HCT116 (cell line): ENCODE measurements around the gene STK4. TPM values are rescaled to one million over a fixed set of nuclear protein-coding genes. Genes with fewer than 3 reads are reported as not detected.

Experiments used
- ATAC-seq: fragments of 200-7000 bp; cut with Tn5 transposase; 2 replicates; pipeline ENCODE4 v1.9.1; 2020; ENCODE audit warnings: mild to moderate bottlenecking, moderate library complexity
- BruUV-seq: library from RNA; stranded (reverse); fragments of 400-500 nt; replicated peaks from 2 replicates; lab custom pipeline; 2021; lab: Mats Ljungman, UMichigan
- CTCF ChIA-PET: fragments of 300-600 bp; sonication (Branson Sonifier 250); formaldehyde crosslinking; loops from one replicate; lab custom pipeline; 2021; ENCODE audit warnings: antibody characterized with exemption; lab: Charles Lee
- POLR2A ChIA-PET: fragments of 300-600, 350-600 bp; sonication (Branson Sonifier 250); formaldehyde crosslinking; loops from one replicate; lab custom pipeline; 2021; ENCODE audit warnings: antibody characterized with exemption; lab: Charles Lee
- RAD21 ChIA-PET, 2 experiments: fragments of 300-600 bp; sonication (Branson Sonifier 250); formaldehyde crosslinking; loops; one replicate each; lab custom pipeline; 2023; ENCODE audit warnings: low total read pairs in 2 of 2; ENCODE audit not compliant: uncharacterized antibody in 2 of 2, unreplicated experiment in 2 of 2, low non-redundant PET in 1 of 2; lab: Charles Lee
- DNase-seq: peaks from one replicate; pipeline ENCODE4 v3.0.0-alpha.2; 2010; ENCODE audit warnings: low read depth, low spot score
- H2AFZ ChIP-seq: fragments of 200-600 bp; shearing (Covaris generic), sonication (generic); 2 replicates; pipeline ENCODE4 v1.6.1; 2017; ENCODE audit warnings: low read depth, mixed run types, mixed read lengths, antibody characterized with exemption, low read length; ENCODE audit not compliant: poor library complexity, severe bottlenecking
- H3K27ac ChIP-seq: 2 replicates; pipeline ENCODE4 v1.5.1; 2012; ENCODE audit warnings: low read depth, low read length
- H3K27me3 ChIP-seq: fragments of 200-600 bp; sonication (generic); 2 replicates; pipeline ENCODE4 v1.6.1; 2016; ENCODE audit warnings: mixed run types, low read length, mixed read lengths; ENCODE audit not compliant: insufficient read depth
- H3K36me3 ChIP-seq, 2 experiments: fragments of 200-500 bp in 1 of 2; fragments of 200-600 bp in 1 of 2; sonication (Bioruptor generic) in 1 of 2; sonication (generic) in 1 of 2; 2 replicates each; pipeline versions ENCODE4 v1.5.1 to v1.6.1; 2014 to 2016; ENCODE audit warnings: low read length in 2 of 2, inconsistent platforms in 1 of 2, mixed read lengths in 1 of 2, mixed run types in 1 of 2; ENCODE audit not compliant: insufficient read depth in 2 of 2, control insufficient read depth in 1 of 2
- H3K4me1 ChIP-seq, 2 experiments: fragments of 200-600 bp in 1 of 2; sonication (generic) in 1 of 2; 2 replicates each; pipeline versions ENCODE4 v1.5.1 to v1.6.1; 2012 to 2017; ENCODE audit warnings: low read length in 2 of 2, inconsistent platforms in 1 of 2, mild to moderate bottlenecking in 1 of 2, mixed read lengths in 1 of 2, mixed run types in 1 of 2, moderate library complexity in 1 of 2; ENCODE audit not compliant: insufficient read depth in 2 of 2, control insufficient read depth in 1 of 2
- H3K4me2 ChIP-seq: fragments of 200-600 bp; sonication (generic); 2 replicates; pipeline ENCODE4 v1.6.1; 2017; ENCODE audit warnings: mixed run types, low read length, mixed read lengths
- H3K4me3 ChIP-seq, 2 experiments: fragments of 200-600 bp in 1 of 2; sonication (generic) in 1 of 2; replicated peaks in 1 of 2; 2 replicates each; pipeline ENCODE4 v1.5.1; 2011 to 2016; ENCODE audit warnings: low read length in 2 of 2, control low read depth in 1 of 2, low read depth in 1 of 2, mild to moderate bottlenecking in 1 of 2, mixed read lengths in 1 of 2, mixed run types in 1 of 2
- H3K79me2 ChIP-seq: fragments of 200-600 bp; sonication (generic); 2 replicates; pipeline ENCODE4 v1.6.1; 2017; ENCODE audit warnings: mild to moderate bottlenecking, mixed run types, low read length, moderate library complexity, mixed read lengths; ENCODE audit not compliant: insufficient read depth
- H3K9ac ChIP-seq: fragments of 200-600 bp; sonication (generic); 2 replicates; pipeline ENCODE4 v1.6.1; 2016; ENCODE audit warnings: low read length, mixed read lengths
- H3K9me2 ChIP-seq: fragments of 200-600 bp; sonication (generic), shearing (Covaris generic); 2 replicates; pipeline ENCODE4 v1.6.1; 2017; ENCODE audit warnings: mixed run types, mild to moderate bottlenecking, moderate library complexity; ENCODE audit not compliant: insufficient read depth
- H3K9me3 ChIP-seq, 2 experiments: fragments of 200-500 bp in 1 of 2; fragments of 200-600 bp in 1 of 2; sonication (Bioruptor generic) in 1 of 2; sonication (generic) in 1 of 2; 2 replicates each; pipeline ENCODE4 v1.6.1; 2014 to 2017; ENCODE audit warnings: low read length in 2 of 2, mixed read lengths in 2 of 2, inconsistent platforms in 1 of 2, low read depth in 1 of 2, mild to moderate bottlenecking in 1 of 2, mixed run types in 1 of 2, moderate library complexity in 1 of 2; ENCODE audit not compliant: control insufficient read depth in 1 of 2, insufficient read depth in 1 of 2
- H4K20me1 ChIP-seq: fragments of 200-600 bp; sonication (generic), shearing (Covaris generic); 2 replicates; pipeline ENCODE4 v1.6.1; 2017; ENCODE audit warnings: mixed run types, mild to moderate bottlenecking, moderate library complexity; ENCODE audit not compliant: insufficient read depth
- CEBPB ChIP-seq: IDR thresholded peaks from 2 replicates; pipeline ENCODE4 v1.6.1; 2012; ENCODE audit warnings: low read depth
- CTCF ChIP-seq, 3 experiments: fragments of 200-600 bp in 1 of 3; sonication (generic) in 1 of 3; IDR thresholded peaks in 2 of 3; conservative IDR thresholded peaks in 1 of 3; 2 replicates each; pipeline ENCODE4 v1.5.1; 2012 to 2017; ENCODE audit warnings: low read depth in 2 of 3, low read length in 2 of 3, antibody characterized with exemption in 1 of 3, borderline replicate concordance in 1 of 3, control low read depth in 1 of 3, mild to moderate bottlenecking in 1 of 3, mixed read lengths in 1 of 3, mixed run types in 1 of 3, moderate library complexity in 1 of 3; ENCODE audit not compliant: insufficient read depth in 1 of 3
- ELF1 ChIP-seq: IDR thresholded peaks from 2 replicates; pipeline ENCODE4 v1.6.1; 2012; ENCODE audit warnings: low read depth, borderline replicate concordance
- EZH2 ChIP-seq: fragments of 200-600 bp; sonication (generic); IDR thresholded peaks from 2 replicates; pipeline ENCODE4 v1.6.1; 2017; ENCODE audit warnings: antibody characterized with exemption, mixed run types
- MAX ChIP-seq: IDR thresholded peaks from 2 replicates; pipeline ENCODE4 v1.6.1; 2012
- POLR2A ChIP-seq: IDR thresholded peaks from 2 replicates; pipeline ENCODE4 v1.7.0; 2011; ENCODE audit warnings: borderline replicate concordance; ENCODE audit not compliant: insufficient read depth, insufficient read length; ENCODE audit errors: extremely low read depth
- POLR2AphosphoS5 ChIP-seq: IDR thresholded peaks from 2 replicates; pipeline ENCODE4 v1.6.1; 2011; ENCODE audit warnings: mild to moderate bottlenecking, low read depth, low read length, moderate library complexity
- REST ChIP-seq: IDR thresholded peaks from 2 replicates; pipeline ENCODE4 v1.6.1; 2012; ENCODE audit warnings: low read depth
- SIN3A ChIP-seq: IDR thresholded peaks from 2 replicates; pipeline ENCODE4 v1.6.1; 2012; ENCODE audit warnings: low read depth
- SP1 ChIP-seq: IDR thresholded peaks from 2 replicates; pipeline ENCODE4 v1.6.1; 2012; ENCODE audit warnings: low read depth
- TCF7L2 ChIP-seq: IDR thresholded peaks from 2 replicates; pipeline ENCODE4 v1.7.0; 2011; ENCODE audit warnings: borderline replicate concordance, inconsistent platforms; ENCODE audit not compliant: insufficient read depth, insufficient read length; ENCODE audit errors: extremely low read depth
- YY1 ChIP-seq: IDR thresholded peaks from 2 replicates; pipeline ENCODE4 v1.6.1; 2011; ENCODE audit warnings: low read length, low read depth, moderate library complexity, mild to moderate bottlenecking; ENCODE audit not compliant: insufficient replicate concordance; ENCODE audit errors: extremely low read depth
- ZBTB33 ChIP-seq: IDR thresholded peaks from 2 replicates; pipeline ENCODE4 v1.6.1; 2011; ENCODE audit warnings: mild to moderate bottlenecking, low read length, moderate library complexity; ENCODE audit not compliant: insufficient replicate concordance; ENCODE audit errors: extremely low read depth
- intact Hi-C: fragments of 100-400 bp; cut with micrococcal nuclease; formaldehyde crosslinking; loops from 2 replicates; pipeline ENCODE4 v1.10.0; 2022
- total RNA-seq: library from RNA; stranded (reverse); gene quantifications from one replicate; pipeline ENCODE4 v1.2.1, GENCODE V29; 2021; ENCODE audit not compliant: unreplicated experiment

Gene STK4
- total RNA-seq, 1 experiment from 2014 or later = 45.4 TPM

- no peak overlapping the region for H3K4me2 ChIP-seq
- H3K9me2 ChIP-seq = no peaks in the 10 kb centered on the region
- H3K9me3 ChIP-seq = no peaks in the 10 kb centered on the region
- H3K27me3 ChIP-seq = no peaks in the 10 kb centered on the region
- no peaks in the 10 kb centered on the region for H3K36me3 ChIP-seq
- POLR2A ChIA-PET = interaction anchor here (1.1 kb wide), 1 partner anchor 8 kb away, joined by 3 read pairs; no protein-coding TSS in a partner anchor
- ATAC-seq (no peak), DNase-seq (no peak)
- RAD21 ChIA-PET = no interaction called here
- CTCF ChIA-PET = interaction anchor here (0.5 to 1.6 kb wide), 3 partner anchors 21 to 188 kb away, joined by 3 to 5 read pairs (median 4); no protein-coding TSS in a partner anchor
- peaks cover 15% of the 10 kb centered on the region for H3K79me2 ChIP-seq
- no peaks in the 10 kb centered on the region for H4K20me1 ChIP-seq
- H3K9ac ChIP-seq = no peak overlapping the region
- no peak overlapping the region for H2AFZ ChIP-seq
- no TSS peak for BruUV-seq
- no peak overlapping the region for H3K4me3 ChIP-seq
- no peaks in the 10 kb centered on the region for H3K4me1 ChIP-seq
- H3K27ac ChIP-seq = no peak overlapping the region
- intact Hi-C loops = loop anchor here (10.0 kb wide), 2 partner anchors 175 to 725 kb away; partner anchors contain the start of gene SEMG2
- no peak for TF ChIP-seq REST
- TF ChIP-seq MAX = no peak
- no peak for TF ChIP-seq SIN3A
- TF ChIP-seq POLR2A = no peak
- no peak for TF ChIP-seq YY1
- no peak for TF ChIP-seq ZBTB33
- no peak for TF ChIP-seq SP1
- no peak for TF ChIP-seq POLR2AphosphoS5
- TF ChIP-seq TCF7L2 = no peak
- no peak for TF ChIP-seq CEBPB
- TF ChIP-seq ELF1 = no peak
- TF ChIP-seq CTCF (IDR thresholded peaks at IDR 0.05 in 2 of 3, conservative IDR thresholded peaks at IDR 0.05 in 1 of 3; ENCODE audit: borderline replicate concordance in 1 of 3, insufficient read depth in 1 of 3, low read depth in 2 of 3, low read length in 2 of 3) = no peak
- no peak for TF ChIP-seq EZH2
Measured at GRCh38 chr20:45049904-45050471, 83.7 kb downstream of the STK4 start.
